SU-DHL-6 (cell line): ENCODE data around the gene LIN28B.

Experiments used
- EZH2phosphoT487 ChIP-seq: fragments of 200-600 bp; sonication (generic), shearing (Covaris generic); conservative IDR thresholded peaks from 2 replicates; pipeline ENCODE4 v1.6.1; 2018; ENCODE audit warnings: mild to moderate bottlenecking, antibody characterized with exemption, low read length, moderate library complexity, mixed read lengths
- TF ChIP-seq, protein P1 (sequence below): fragments of 200-600 bp; sonication (generic); IDR thresholded peaks from one replicate; pipeline ENCODE4 v1.5.1; 2017; ENCODE audit warnings: antibody characterized with exemption, mild to moderate bottlenecking, low read length, moderate library complexity; ENCODE audit not compliant: insufficient read depth, poor library complexity, severe bottlenecking

DNA sequence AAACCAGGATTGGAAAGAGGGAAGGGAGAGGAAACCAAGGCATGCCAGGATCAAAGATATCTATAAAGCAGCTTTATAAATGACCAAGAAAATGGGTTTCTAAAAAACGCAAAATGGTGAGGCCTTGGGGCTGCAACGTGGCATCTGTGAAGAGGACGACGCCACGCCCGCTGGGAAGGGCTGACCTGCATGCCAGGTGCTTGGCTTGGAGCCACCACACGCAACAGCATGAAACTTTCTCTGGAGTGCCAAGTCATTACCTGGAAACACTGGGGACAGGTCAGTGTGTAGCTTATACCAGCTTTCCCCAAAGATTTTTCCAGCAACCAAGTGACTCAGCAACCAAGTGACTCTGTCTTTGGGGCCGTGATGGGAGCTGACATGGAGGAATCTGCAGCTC lies 140.4 kb downstream of the LIN28B start:
- TF ChIP-seq, protein P1, sequence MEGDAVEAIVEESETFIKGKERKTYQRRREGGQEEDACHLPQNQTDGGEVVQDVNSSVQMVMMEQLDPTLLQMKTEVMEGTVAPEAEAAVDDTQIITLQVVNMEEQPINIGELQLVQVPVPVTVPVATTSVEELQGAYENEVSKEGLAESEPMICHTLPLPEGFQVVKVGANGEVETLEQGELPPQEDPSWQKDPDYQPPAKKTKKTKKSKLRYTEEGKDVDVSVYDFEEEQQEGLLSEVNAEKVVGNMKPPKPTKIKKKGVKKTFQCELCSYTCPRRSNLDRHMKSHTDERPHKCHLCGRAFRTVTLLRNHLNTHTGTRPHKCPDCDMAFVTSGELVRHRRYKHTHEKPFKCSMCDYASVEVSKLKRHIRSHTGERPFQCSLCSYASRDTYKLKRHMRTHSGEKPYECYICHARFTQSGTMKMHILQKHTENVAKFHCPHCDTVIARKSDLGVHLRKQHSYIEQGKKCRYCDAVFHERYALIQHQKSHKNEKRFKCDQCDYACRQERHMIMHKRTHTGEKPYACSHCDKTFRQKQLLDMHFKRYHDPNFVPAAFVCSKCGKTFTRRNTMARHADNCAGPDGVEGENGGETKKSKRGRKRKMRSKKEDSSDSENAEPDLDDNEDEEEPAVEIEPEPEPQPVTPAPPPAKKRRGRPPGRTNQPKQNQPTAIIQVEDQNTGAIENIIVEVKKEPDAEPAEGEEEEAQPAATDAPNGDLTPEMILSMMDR: no peak
- no peak for TF ChIP-seq EZH2phosphoT487
